Peyer's patch (tissue), 4 donors: ENCODE measurements around the gene MYBPC3. TPM values are rescaled to one million over a fixed set of nuclear protein-coding genes. Genes with fewer than 3 reads are reported as not detected.
A peak's percentile ranks its signal among the peaks of the same experiment; 100 is the strongest.

Source experiments
- DNase-seq, 3 donors: peaks; one replicate each; pipeline ENCODE4 v3.0.0-alpha.2; 2017 to 2019
- H3K27ac ChIP-seq, 4 donors: fragments of 200-600 bp; sonication (generic); one replicate each; pipeline ENCODE4 v1.5.1; 2016 to 2019
- H3K27me3 ChIP-seq, 2 donors: fragments of 200-600 bp; sonication (generic); one replicate each; pipeline ENCODE4 v1.5.1; 2019
- H3K36me3 ChIP-seq, 3 donors: fragments of 200-600 bp; sonication (generic); one replicate each; pipeline ENCODE4 v1.5.1; 2016 to 2019
- H3K4me1 ChIP-seq, 4 donors: fragments of 200-600 bp; sonication (generic); one replicate each; pipeline ENCODE4 v1.5.1; 2016 to 2019
- H3K4me3 ChIP-seq, 4 donors: fragments of 200-600 bp; sonication (generic); 1 replicate in 3 of 4; 2 replicates in 1 of 4; pipeline ENCODE4 v1.5.1; 2016 to 2019; ENCODE audit warnings: mild to moderate bottlenecking in 1 of 4
- H3K9me3 ChIP-seq, 4 donors: fragments of 200-600 bp; sonication (generic); one replicate each; pipeline ENCODE4 v1.5.1; 2016 to 2019; ENCODE audit warnings: mild to moderate bottlenecking in 1 of 4
- CTCF ChIP-seq, 6 experiments: fragments of 450-650 bp in 4 of 6; fragments of 200-600 bp in 2 of 6; sonication (generic) in 1 of 6; IDR thresholded peaks; one replicate each; pipeline ENCODE4 v1.5.1; 2017 to 2019; ENCODE audit warnings: antibody characterized with exemption in 6 of 6, mild to moderate bottlenecking in 3 of 6, moderate library complexity in 1 of 6
- POLR2A ChIP-seq, 2 donors: fragments of 450-650 bp; IDR thresholded peaks; one replicate each; pipeline ENCODE4 v1.5.1; 2017; ENCODE audit warnings: antibody characterized with exemption in 2 of 2, mild to moderate bottlenecking in 2 of 2, moderate library complexity in 2 of 2
- total RNA-seq, 4 donors: library from RNA; depleted of rRNA; stranded (reverse); fragments of >200 nt; gene quantifications; one replicate each; pipeline ENCODE4 v1.1.0, GENCODE V29; 2016

MYBPC3 gene
- total RNA-seq, 4 donors from 2014 or later = not detected

GRCh38 chr11:47379317-47379716 lies 26.8 kb upstream of the MYBPC3 start:
- peak overlapping the region in 1 of 4 donors; percentile 88 for H3K27ac ChIP-seq
- no peak for TF ChIP-seq POLR2A (IDR thresholded peaks at IDR 0.05)
- no peaks in the 10 kb centered on the region for H3K27me3 ChIP-seq
- no peak overlapping the region for H3K4me3 ChIP-seq
- H3K36me3 ChIP-seq = no peaks in the 10 kb centered on the region
- H3K4me1 ChIP-seq = peaks cover 0 to 10% (median 1%) of the 10 kb centered on the region in 4 donors
- no peaks in the 10 kb centered on the region for H3K9me3 ChIP-seq
- DNase-seq = no peak

- no peaks in the 10 kb centered on the region for H3K9me3 ChIP-seq
- H3K4me3 ChIP-seq = peak overlapping the region in 1 of 4 donors; percentile 55
Observed at GRCh38 chr11:47378836-47379170, 26.3 kb upstream of the MYBPC3 start.

GRCh38 chr11:47378010-47378835 lies 25.7 kb upstream of the MYBPC3 start, which contains the start of gene SPI1:
TSS of gene SPI1 (minus strand) at chr11:47378547. CDS start at chr11:47378353, 194 bp downstream.
- peak within 1 kb of the TSS; percentile 76 to 90 (median 83) for H3K27ac ChIP-seq
- peaks cover 0 to 13% (median 1%) of the 10 kb centered on the region in 4 donors for H3K4me1 ChIP-seq
- peak within 1 kb of the TSS; percentile 40 to 55 (median 45) for H3K4me3 ChIP-seq
- no peak for TF ChIP-seq CTCF (IDR thresholded peaks at IDR 0.05)
- TF ChIP-seq POLR2A (IDR thresholded peaks at IDR 0.05) = no peak
- H3K27me3 ChIP-seq = no peaks in the 10 kb centered on the region
- no peaks in the 10 kb centered on the region for H3K9me3 ChIP-seq
- no peaks in the 10 kb centered on the region for H3K36me3 ChIP-seq
- DNase-seq = peak; percentile 50 to 92 (median 89)

More at GRCh38 chr11:47378836-47379170, 26.3 kb upstream of the MYBPC3 start:
- no peaks in the 10 kb centered on the region for H3K36me3 ChIP-seq
- H3K27ac ChIP-seq = peak overlapping the region; percentile 76 to 90 (median 83)
- H3K27me3 ChIP-seq = no peaks in the 10 kb centered on the region
- H3K4me1 ChIP-seq = peaks cover 0 to 13% (median 1%) of the 10 kb centered on the region in 4 donors
- DNase-seq = no peak
- TF ChIP-seq CTCF (IDR thresholded peaks at IDR 0.05) (no peak), POLR2A (IDR thresholded peaks at IDR 0.05) (no peak)

GRCh38 chr11:47377571-47378009 lies 25.1 kb upstream of the MYBPC3 start:
- Histone ChIP-seq H3K36me3 (no peaks in the 10 kb centered on the region), H3K9me3 (no peaks in the 10 kb centered on the region), H3K27me3 (no peaks in the 10 kb centered on the region), H3K4me1 (peaks cover 0 to 13% (median 1%) of the 10 kb centered on the region in 4 donors), H3K27ac (peak overlapping the region; percentile 76 to 90 (median 83)), H3K4me3 (peak overlapping the region; percentile 40 to 55 (median 45))
- TF ChIP-seq CTCF (IDR thresholded peaks at IDR 0.05) (no peak), POLR2A (IDR thresholded peaks at IDR 0.05) (no peak)
- DNase-seq = peak in 1 of 3 donors; percentile 49

- peak; percentile 52 to 66 (median 55) for DNase-seq
- Histone ChIP-seq H3K27ac (peak overlapping the region; percentile 76 to 90 (median 83)), H3K36me3 (no peaks in the 10 kb centered on the region), H3K9me3 (no peaks in the 10 kb centered on the region), H3K4me1 (peaks cover 0 to 13% (median 1%) of the 10 kb centered on the region in 4 donors), H3K27me3 (no peaks in the 10 kb centered on the region), H3K4me3 (peak overlapping the region; percentile 40 to 55 (median 45))
- TF ChIP-seq POLR2A (IDR thresholded peaks at IDR 0.05) (no peak), CTCF (IDR thresholded peaks at IDR 0.05) (no peak)
Observed at GRCh38 chr11:47376525-47377371, 24.2 kb upstream of the MYBPC3 start.
